GM21423 (cell line): ENCODE data around the gene SLC6A11.

Experiments
- ATAC-seq: cut with Tn5 transposase; IDR thresholded peaks from one replicate; pipeline ENCODE4 v1.9.1; 2021; ENCODE audit warnings: mild to moderate bottlenecking, moderate library complexity; ENCODE audit not compliant: unreplicated experiment

SLC6A11 gene

DNA sequence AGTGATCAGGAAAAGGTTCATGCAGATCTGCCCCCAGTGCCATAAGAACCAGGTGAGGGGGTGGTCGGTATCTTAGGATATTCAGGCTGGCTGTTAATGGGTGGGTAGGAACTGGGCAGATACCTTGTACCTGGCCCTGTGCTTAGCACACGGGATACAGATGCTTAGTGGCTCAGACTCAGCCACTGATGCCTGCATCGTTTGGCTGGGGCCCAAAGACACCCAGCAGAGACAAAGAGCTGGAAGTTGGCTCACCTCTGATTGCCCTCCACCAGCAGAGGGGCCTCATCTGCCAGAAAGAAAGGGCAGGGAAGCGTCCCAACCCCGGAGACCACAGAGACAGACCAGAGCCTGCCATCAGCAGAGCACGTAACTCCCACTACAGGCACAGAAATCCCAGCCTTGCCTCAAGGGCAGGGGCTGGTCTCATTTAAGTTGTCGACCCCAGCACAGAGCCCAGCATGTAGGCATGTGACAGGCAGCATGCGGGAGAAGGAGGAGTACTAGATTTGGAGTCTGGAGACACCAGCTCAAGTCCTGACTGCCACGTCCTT is 112.5 kb downstream of the SLC6A11 start:
- ATAC-seq, result no peak

DNA sequence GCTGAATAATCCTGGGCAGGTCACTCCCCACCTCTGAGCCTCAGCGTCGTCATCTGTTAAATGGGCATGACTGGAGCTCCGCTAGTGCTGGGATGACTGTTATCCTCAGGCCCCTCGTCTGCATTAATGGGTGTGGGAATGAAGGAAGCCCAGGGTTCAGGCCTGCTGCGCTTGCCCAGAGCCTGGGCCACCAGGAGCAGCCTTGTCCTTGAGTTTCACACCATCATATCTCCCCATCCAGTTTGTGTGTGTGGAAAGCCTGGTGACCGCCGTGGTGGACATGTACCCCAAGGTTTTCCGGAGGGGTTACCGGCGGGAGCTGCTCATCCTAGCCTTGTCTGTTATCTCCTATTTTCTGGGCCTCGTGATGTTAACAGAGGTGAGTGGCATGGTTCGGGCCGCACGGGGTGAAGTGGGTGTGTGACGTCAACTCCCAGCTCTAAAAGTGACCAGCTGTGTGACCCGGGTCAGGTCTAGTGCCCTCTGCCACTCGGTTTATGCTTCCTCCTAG is 113.0 kb downstream of the SLC6A11 start:
- no peak for ATAC-seq

DNA sequence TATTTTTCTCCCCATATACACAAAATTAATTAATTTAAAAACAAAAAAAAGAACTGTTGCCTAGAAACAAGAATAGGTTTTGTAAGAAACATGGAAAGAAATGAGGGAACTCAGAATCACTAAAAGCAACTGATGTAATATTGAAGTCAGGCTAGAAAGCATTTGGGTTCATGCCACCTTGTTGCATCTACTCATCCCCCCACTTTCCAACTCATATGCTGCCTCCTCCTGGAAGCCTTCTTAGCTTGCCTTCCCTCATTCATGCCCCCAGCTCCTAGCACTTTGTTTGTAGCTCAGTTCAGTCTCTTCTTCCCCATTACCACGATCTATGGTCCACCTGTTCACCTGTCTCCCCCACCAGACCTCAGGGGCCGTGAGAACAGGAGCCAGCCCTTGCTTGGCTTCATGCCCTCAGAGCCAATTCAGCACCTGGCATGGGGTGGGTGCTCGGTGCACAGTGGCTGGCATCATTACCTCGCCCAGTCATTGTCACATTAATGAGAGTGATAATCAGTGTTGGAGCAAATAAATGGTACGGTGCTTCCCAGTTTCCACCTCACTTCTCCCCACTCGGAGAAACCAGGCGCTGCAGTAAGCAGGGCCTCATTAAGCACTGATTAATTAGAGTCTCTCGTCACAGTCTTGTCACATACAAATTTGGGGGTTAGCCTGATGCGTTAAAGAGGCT is 114.1 kb downstream of the SLC6A11 start:
- no peak for ATAC-seq

DNA sequence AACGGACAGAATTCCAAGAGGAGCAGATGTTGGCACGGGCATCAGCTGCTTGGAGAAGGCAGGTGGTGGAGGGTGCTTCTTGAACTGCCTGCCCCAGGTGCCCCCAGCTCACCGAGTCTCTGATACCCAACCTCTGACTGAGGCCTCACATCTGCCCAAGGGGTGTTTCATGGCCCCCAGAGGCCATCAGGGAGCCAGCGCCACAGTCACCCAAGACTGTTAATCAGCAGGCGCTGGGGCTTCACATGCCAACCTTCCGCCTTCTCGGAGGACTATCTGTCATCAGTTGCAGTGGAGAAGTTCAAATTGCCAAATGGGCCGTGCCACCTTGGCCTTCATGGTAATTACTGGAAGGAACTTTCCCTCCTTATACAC is 114.6 kb downstream of the SLC6A11 start:
- no peak for ATAC-seq

DNA sequence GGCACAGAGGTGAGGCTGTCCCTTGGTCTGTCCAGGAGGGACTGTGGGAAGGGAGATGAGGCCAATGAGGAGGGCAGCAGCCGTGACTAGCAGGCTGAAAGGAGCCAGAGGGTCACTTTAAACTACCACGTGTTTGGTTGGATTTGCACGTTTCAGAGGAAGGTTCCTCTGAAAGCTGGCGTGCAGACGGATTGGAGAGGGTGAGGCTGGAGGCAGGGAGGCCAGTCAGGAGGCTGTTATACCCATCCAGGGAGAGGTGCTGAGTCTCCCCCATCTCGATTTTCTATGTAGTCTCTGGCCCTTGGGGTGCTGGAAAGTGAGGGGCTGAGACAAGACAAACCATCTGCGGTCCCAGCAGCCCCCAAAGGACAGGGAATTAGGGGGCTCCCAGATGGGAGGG is 116.6 kb downstream of the SLC6A11 start:
- ATAC-seq, result no peak

DNA sequence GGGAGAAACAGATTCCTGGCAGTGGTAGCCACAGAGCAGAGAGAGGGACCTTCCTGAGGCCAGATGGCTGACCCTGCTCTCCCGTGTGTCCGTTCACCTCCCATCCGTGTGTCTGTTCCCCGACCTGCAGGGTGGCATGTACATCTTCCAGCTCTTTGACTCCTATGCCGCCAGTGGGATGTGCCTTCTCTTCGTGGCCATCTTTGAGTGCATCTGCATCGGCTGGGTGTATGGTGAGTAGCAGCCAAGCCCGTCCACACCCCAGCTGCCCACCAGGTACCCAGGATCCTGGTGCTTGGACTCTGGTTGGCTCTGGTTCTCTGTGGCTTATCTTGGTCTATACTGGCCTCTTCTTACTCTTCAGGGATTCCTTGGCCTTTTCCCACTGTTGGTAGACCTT is 117.0 kb downstream of the SLC6A11 start:
- ATAC-seq, result no peak

DNA sequence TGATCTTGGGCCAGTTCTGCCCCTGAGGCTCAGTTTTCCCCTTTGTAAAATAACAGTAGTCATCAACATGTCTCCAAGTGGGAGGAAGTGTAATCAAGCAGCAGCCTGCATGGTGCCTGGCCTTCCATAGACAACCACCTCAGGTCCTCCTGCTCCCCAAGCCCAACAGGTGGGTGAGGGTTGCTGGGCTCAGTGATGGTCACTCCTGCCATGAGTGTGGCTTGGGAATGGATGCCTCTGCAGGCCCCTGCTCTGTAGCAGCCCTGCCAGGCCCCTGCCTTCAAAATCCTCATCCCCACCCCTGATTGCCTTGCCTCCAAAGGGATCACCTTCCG is 117.4 kb downstream of the SLC6A11 start:
- ATAC-seq, result no peak

DNA sequence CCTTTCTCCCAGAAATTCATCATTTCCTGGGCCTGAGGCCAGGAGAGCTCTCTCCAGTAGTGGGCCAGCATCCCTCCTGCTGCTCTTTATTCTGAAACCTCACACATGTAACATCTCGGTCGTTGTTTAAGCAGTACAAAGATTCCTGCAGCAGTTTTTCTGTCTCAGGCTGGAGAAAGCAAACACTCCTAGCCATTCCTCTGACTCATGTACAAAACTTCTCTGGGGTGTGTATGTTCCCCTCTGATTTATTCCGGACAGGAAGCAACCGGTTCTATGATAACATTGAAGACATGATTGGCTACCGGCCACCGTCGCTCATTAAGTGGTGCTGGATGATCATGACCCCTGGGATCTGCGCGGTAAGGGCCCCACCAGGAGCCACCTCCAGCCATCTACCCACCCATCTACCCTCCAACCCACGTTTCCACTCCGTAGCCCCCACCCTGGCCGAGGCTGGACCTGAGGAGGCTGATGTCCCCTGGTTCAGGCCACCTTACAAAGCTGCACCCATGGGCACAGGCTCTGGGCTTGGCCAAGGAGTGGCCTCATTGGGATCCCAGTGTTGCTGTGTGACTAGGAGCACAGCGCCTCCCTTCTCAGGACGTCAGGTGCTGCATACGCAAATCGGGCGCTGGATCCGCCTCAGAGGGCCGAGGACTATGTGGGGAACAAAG is 117.9 kb downstream of the SLC6A11 start:
- ATAC-seq, result no peak

DNA sequence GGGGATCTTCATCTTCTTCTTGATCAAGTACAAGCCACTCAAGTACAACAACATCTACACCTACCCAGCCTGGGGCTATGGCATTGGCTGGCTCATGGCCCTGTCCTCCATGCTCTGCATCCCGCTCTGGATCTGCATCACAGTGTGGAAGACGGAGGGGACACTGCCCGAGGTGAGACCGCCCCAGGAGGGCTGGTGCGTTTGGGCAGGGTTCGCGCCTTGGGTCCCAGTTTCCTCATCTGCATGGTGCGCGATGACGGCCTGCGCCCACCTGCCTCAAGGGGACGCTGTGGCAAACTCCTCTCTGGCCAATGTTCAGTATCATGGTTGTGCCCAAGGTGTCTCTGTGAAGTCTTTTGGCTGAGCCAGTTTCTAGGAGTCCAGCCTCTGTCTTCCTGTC is 119.0 kb downstream of the SLC6A11 start:
- ATAC-seq, result no peak

DNA sequence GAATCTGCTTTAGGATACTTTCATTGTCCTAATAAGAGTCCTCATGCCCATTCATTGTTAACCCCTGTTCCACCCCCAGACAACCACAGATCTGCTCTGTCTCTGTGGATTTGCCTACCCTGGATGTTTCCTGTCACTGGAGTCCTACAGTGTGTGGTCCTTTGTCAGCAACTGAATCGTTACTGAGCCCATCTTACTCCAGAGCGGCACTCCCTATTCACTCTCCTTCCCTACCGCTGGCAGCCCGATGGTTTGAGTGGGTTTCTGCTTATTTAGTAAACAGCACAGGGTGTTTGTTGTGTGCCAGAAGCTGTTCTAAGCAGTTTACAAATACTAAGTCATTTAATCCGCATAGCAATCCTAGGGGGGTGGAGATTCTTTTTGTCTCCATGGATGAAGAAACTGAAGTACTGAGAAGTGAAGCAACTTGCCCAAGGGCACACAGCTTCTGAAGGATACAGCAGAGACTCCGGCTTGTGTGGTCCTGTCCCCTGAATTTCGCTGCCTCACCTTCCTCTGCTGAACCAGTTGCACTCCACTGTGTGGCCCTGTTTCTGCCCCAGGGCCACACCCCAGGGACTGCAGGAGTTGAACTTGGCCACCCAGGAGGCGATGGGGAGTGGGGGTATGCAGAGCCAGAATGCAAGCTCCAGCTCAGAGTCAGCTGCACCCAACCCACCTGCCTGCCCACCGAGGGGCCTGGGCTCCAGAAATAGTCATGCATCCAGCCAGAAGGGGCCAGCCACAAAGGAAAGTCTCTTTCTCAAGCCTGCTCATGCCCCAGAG is 120.0 kb downstream of the SLC6A11 start:
- ATAC-seq, result no peak

DNA sequence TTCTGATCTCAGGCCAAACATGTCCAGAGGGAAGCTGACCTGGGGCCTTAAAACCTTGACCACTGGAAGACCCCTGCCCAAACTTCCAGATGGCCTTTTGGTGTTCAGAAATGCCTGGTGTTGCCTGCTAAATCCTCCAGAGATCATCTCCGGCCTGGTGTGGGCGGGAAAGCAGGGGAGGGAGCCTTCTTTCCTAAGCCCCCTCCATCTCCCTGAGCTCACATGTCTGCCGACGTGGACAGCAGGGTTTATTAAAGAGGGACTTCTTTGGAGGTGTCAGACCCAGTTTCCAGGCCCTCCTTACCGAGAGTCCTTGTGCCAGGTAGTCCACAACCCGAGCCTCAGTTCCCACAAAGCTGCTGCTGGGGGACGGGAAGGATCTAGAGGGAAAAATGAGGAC is 120.7 kb downstream of the SLC6A11 start:
- ATAC-seq, result no peak

DNA sequence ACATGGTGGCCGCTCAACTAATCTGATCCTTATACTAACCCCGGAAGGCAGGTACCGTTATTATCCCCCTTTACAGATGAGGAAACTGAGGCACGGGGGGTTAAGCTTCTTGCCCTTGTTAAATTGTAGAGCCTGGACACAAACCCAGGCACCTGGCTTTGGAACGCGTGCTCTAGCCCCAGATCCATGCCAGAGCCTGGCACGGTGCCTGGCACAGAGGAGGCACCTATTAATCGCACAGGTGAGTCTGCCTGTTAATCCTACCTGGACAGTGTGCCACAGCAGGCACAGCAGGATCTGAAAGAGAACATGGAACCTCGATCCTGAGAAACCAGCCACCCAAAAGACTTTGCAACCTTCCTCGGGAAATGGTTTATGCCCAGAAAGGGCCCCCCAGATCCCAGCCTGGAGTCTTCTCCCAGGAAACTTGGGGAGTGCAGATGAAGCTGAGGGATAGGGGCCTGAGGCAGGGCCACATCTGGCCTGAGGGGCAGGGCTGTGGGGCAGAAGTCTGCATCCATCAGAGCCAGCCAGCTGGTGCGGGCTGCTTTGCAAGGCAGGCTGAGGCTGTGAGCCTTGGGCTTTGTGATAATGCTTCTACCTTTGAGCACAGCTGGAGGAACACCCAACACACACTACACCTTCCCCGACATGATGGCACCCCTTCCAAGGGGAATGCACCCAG is 121.3 kb downstream of the SLC6A11 start:
- no peak for ATAC-seq

DNA sequence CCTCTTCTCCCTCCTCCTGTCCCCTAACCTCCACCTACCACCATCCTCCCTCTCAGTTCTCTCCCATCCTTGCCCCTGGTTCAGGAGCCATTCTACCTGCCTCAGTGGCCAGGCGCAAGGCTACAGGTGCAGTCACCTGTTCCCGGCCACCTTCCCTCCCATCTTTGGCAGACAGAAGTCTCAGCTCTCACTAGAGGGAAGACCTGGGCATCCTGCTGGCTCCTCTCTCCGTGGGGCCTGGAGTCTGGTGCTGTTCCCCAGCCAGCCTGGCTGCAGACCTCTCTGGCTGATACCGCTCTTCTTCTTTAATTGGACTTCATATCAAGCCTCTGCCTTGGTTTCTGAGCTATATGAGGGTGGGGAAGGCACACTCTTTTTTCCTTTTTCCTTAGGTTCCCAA is 123.5 kb downstream of the SLC6A11 start:
- no peak for ATAC-seq

DNA sequence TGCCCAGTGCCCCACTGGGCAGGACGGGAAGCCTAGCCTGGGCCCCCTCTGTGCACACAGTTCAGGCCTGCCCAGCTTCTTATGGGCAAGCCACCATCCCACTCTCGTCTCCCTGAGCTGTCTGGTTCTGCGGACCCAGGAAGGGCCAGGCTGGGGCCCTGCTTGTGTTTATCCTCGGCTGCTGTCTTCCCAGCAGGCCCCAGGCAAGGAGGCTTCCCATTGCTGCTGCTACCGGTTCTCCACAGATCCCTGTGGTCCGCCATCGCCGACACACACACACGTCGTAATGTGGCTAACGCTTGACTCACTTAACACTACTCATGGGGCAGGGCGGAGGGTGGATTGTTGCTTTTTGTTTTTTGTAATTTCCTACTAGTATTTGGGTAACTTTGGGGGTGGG is 124.1 kb downstream of the SLC6A11 start:
- ATAC-seq, result no peak

DNA sequence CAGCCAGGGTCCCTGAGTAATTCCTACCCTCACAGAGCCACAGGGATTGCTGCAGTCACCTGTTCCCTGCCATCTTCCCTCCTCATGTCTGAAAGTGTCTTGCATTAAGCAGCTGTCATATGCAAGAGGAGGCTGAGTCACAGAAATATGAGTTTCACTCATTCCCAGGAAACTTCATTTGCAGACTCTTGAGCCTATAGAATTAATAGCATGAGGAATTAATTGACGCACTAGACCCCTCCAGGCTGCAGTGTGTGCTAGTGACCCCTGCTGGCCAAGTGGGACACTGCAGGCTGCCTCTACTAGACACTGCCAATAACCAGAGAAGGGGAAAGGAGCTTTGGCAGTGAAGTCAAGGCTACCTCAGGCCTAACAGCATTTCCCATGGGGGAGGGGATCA is 125.9 kb downstream of the SLC6A11 start:
- no peak for ATAC-seq

DNA sequence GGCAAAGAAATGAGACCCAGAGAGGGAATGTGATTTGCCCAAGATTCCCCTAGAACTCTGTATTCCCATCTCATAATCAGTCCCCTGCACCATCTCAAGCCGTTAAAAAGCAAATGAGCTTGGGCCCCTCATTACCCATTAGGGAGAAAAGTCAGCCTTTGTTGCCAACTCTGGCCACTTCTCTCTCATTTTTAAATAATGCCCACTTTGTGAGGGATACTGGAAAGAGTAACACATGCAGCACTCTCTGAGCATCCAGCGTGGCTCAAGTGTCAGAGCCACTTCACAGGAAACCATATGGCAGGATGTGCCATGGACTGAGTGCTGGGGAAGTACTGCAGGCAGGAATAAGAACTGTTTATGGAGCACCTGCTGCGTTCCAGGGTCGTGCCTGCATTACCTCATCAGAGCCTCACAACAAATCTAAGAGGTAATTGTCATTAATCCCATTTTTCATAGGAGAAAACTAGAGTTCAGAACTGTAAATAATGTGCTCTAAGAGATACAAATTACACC is 126.7 kb downstream of the SLC6A11 start:
- ATAC-seq, result no peak

DNA sequence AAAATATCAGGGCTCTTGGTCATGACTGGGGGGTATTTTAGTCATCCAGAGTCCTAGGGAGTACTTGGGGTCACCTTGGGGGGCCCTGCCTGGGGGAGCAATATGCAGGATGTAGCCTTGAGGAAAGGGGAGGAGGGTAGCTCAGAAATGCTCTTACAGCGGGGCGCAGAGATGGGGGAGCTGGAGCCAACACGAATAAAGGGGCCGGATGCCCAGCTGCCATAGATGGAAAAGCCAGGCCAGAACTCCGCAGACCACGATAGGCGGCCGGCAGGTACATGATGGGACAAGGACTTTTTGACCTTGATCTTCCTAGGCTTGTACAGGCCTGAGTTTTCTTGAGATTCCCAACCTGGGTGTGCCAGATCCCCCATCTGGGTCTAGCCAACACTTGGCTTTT is 128.8 kb downstream of the SLC6A11 start:
- ATAC-seq, result no peak

DNA sequence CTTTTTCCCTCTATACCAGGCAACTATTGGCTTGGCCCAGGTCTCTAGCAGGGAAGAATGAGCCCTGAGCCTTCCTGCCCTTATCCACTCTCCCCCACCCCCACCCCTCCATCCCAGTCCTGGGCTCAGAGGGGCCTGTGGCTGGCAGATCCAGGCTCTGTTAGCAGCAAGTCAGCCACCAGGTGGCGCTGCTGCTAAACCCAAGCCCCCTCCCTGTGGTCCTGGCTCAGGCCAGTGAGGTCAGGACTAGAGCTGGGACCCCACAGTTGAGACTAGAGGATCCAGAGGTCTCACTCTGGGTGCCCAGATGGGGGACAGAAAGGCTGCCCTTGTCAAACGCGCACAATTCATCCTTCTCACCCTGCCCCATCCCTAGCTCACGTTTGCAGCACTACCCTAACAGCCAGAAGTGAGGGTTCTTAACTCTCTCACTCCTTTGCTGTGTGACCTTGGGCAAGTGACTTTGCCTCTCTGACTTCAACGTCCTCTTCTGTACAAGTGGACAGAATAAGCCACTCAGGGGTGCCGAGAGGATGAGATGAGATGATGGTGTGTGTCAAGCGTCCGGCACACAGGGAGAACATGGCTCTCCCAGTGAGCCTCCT is 129.8 kb downstream of the SLC6A11 start:
- no peak for ATAC-seq

DNA sequence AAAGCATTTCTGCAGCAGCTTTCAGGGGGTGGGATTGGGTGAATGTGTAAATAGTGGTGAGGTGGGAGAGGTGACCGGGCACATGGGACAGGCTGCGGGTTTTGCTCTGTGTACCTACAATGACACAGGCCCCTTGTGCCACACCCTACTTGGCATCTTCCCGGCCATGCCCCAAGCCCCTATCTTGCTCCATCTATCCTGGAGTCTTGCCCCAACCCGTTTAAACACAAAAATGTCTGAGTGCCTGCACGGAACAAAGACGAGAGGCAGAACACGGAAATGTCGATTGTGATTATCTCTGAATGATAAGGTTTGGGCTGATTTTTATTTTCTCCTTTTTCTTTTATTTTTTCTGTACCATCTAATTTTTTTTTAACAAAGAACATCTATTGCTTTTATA is 130.5 kb downstream of the SLC6A11 start:
- ATAC-seq, result no peak

DNA sequence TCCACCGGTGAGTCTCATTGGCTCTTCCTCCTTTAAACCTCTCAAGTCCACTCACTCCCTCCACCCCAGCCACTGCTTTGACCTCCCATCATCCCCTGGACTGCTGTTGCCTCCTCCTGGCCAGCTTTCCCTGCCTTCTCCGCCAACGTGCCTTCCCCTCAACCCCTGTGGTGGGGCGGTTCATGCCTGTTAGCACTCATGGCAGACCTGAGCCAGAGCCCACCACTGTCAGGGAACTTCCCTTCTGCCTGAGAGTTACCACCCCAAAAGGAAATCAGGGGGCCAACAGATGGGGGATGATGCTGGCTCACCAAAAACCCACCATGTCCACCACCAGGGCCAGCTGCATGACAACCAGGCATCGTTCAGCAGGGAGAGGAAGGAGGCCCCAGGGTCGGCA is 132.3 kb downstream of the SLC6A11 start:
- no peak for ATAC-seq

DNA sequence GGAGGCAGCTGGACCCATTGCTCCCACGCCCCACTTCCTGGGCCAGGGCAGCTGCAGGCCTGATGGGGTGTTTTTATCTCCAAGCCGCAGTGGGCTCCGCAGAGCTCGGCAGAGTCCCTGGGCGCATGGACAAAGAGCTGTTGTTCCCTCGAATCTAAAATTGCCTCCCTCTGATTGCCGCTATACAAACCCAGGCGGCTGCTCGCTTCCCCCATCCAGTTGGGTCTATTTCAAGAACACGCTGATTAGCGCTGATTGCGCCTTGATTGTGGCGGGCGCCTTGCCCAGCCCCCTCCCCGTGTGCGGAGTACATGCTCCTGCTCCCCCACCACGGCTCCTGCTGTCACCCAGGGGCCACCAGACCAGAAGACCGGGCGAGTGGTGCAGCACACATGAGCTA is 133.2 kb downstream of the SLC6A11 start:
- ATAC-seq, result no peak
